ENCODE measurements around the gene ARMC6. TPM values are rescaled to one million over a fixed set of nuclear protein-coding genes. Genes with fewer than 3 reads are reported as not detected.

Gene ARMC6
- total RNA-seq, 2 experiments from 2014 or later: 63.9 to 104 TPM

DNA sequence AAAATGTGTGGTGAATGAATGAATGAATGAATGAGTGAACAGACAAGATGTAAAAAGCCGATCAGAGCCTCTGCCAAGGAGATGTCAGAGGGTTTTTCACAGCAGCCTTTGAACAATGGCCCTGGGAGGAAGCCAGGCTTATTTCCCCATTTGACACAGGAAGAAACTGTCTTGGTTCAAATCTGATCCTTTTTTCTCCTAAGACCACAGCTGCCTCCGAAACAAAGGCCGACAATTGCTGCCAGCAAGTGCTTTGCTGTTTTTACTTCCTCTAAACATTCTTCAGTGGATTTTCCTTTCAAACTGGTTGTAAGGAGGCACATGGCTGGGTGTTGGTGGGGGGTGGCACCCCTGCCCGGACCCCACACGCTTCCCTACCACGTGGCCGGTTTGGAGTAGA lies 48.1 kb upstream of the ARMC6 start:
- no peaks in the 10 kb centered on the region for H3K4me1 ChIP-seq (ENCODE audit: insufficient read depth, low read length, poor library complexity, severe bottlenecking)
- CTCF ChIA-PET (ENCODE audit: unreplicated experiment): no interaction called here
- no TSS peak for BruUV-seq (replicated peaks)
- no peak overlapping the region for H3K4me2 ChIP-seq (ENCODE audit: low read length)
- H3K9me2 ChIP-seq (ENCODE audit: insufficient read depth, low read length): no peaks in the 10 kb centered on the region
- intact Hi-C loops (cut with micrococcal nuclease; ENCODE audit: unreplicated experiment): loop anchor here (5.0 kb wide), 1 partner anchor 43 kb away; the partner anchor contains the start of gene HOMER3
- no peaks in the 10 kb centered on the region for H3K9me3 ChIP-seq (ENCODE audit: low read length)
- DNase-seq (ENCODE audit: low spot score): no peak
- no peaks in the 10 kb centered on the region for H4K20me1 ChIP-seq (ENCODE audit: insufficient read depth, low read length)
- H3K36me3 ChIP-seq (ENCODE audit: insufficient read depth, low read length): no peaks in the 10 kb centered on the region
- H2AFZ ChIP-seq (ENCODE audit: low read length): 0 out of 2 replicates have a peak overlapping the region, but pooled peaks have one; percentile 33
- TF ChIP-seq, protein P1, sequence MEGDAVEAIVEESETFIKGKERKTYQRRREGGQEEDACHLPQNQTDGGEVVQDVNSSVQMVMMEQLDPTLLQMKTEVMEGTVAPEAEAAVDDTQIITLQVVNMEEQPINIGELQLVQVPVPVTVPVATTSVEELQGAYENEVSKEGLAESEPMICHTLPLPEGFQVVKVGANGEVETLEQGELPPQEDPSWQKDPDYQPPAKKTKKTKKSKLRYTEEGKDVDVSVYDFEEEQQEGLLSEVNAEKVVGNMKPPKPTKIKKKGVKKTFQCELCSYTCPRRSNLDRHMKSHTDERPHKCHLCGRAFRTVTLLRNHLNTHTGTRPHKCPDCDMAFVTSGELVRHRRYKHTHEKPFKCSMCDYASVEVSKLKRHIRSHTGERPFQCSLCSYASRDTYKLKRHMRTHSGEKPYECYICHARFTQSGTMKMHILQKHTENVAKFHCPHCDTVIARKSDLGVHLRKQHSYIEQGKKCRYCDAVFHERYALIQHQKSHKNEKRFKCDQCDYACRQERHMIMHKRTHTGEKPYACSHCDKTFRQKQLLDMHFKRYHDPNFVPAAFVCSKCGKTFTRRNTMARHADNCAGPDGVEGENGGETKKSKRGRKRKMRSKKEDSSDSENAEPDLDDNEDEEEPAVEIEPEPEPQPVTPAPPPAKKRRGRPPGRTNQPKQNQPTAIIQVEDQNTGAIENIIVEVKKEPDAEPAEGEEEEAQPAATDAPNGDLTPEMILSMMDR (conservative IDR thresholded peaks at IDR 0.05; ENCODE audit: low read length): no peak
- TF ChIP-seq EZH2phosphoT487 (IDR thresholded peaks at IDR 0.05; ENCODE audit: borderline replicate concordance, low read depth, low read length): no peak
- H3K79me2 ChIP-seq (ENCODE audit: insufficient read depth, low read depth, low read length): no peaks in the 10 kb centered on the region
- H3K27ac ChIP-seq (ENCODE audit: low read depth, low read length, poor library complexity, severe bottlenecking): no peak overlapping the region
- POLR2A ChIA-PET: interaction anchor here (0.7 kb wide), 1 partner anchor 135 kb away, joined by 3 read pairs; no protein-coding TSS in a partner anchor
- H3K4me3 ChIP-seq (ENCODE audit: low read depth, low read length, poor library complexity, severe bottlenecking): no peak overlapping the region

DNA sequence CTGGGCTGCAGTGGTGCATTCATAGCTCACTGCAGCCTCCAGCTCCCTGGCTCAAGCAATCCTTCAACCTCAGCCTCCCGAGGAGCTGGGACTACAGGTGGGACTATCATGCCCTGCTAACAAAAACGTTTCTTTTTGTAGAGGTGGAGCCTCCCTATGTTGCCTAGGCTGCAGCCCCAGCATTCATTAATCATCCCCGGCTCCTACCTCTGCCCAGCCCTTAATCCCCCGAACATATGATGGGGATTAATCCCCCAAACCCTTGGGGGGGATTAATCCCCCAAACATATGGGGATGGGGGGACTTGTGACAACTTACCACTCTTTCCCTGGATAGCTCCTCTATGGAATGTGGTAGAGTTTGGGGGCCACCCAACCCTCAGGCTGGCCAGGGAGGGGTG lies 45.9 kb upstream of the ARMC6 start:
- no peaks in the 10 kb centered on the region for H3K79me2 ChIP-seq (ENCODE audit: insufficient read depth, low read depth, low read length)
- ChIA-PET CTCF (ENCODE audit: unreplicated experiment) (interaction anchor here (0.5 to 0.6 kb wide), 2 partner anchors 60 to 90 kb away, joined by 3 read pairs; no protein-coding TSS in a partner anchor), POLR2A (interaction anchor here (0.6 to 1.6 kb wide), 3 partner anchors 10 to 68 kb away, joined by 3 to 8 read pairs (median 3); partner anchors contain the start of genes COPE and DDX49)
- no TSS peak for BruUV-seq (replicated peaks)
- H3K4me1 ChIP-seq (ENCODE audit: insufficient read depth, low read length, poor library complexity, severe bottlenecking): no peaks in the 10 kb centered on the region
- no peak overlapping the region for H3K4me3 ChIP-seq (ENCODE audit: low read depth, low read length, poor library complexity, severe bottlenecking)
- no peak for DNase-seq (ENCODE audit: low spot score)
- H3K9me2 ChIP-seq (ENCODE audit: insufficient read depth, low read length): no peaks in the 10 kb centered on the region
- H3K4me2 ChIP-seq (ENCODE audit: low read length): no peak overlapping the region
- intact Hi-C loops (cut with micrococcal nuclease; ENCODE audit: unreplicated experiment): loop anchor here (2.0 to 5.0 kb wide), 2 partner anchors 45 to 93 kb away; partner anchors contain the start of gene HOMER3
- peaks cover 14% of the 10 kb centered on the region for H3K36me3 ChIP-seq (ENCODE audit: insufficient read depth, low read length)
- no peaks in the 10 kb centered on the region for H3K9me3 ChIP-seq (ENCODE audit: low read length)
- no peak overlapping the region for H3K27ac ChIP-seq (ENCODE audit: low read depth, low read length, poor library complexity, severe bottlenecking)
- H4K20me1 ChIP-seq (ENCODE audit: insufficient read depth, low read length): no peaks in the 10 kb centered on the region
- H2AFZ ChIP-seq (ENCODE audit: low read length): no peak overlapping the region
- no peak for TF ChIP-seq EZH2phosphoT487 (IDR thresholded peaks at IDR 0.05; ENCODE audit: borderline replicate concordance, low read depth, low read length)
- TF ChIP-seq, protein P1 (conservative IDR thresholded peaks at IDR 0.05; ENCODE audit: low read length): no peak

DNA sequence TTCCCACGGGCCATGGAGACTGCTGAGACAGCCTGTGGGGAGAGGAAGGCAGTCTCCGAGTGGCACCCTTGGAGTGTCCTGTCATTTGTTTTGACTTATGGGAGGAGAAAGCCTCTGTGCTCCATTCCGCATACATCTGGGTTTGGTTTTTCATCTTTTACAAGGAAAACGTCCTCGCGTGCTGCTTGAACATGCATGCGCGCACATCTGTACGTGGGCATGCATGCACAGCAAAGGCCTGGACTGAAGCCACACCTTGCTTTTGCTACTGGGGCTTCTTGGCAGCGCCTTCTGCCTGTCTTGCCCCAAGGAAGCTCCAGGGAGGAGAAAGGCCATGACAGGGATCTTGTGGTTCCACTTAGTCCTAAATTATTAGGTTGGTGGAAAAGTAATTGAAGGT lies 44.1 kb upstream of the ARMC6 start:
- H3K36me3 ChIP-seq (ENCODE audit: insufficient read depth, low read length): peaks cover 33% of the 10 kb centered on the region
- TF ChIP-seq, protein P1 (conservative IDR thresholded peaks at IDR 0.05; ENCODE audit: low read length): no peak
- no peak for TF ChIP-seq EZH2phosphoT487 (IDR thresholded peaks at IDR 0.05; ENCODE audit: borderline replicate concordance, low read depth, low read length)
- DNase-seq (ENCODE audit: low spot score): no peak
- no TSS peak for BruUV-seq (replicated peaks)
- H3K27ac ChIP-seq (ENCODE audit: low read depth, low read length, poor library complexity, severe bottlenecking): no peak overlapping the region
- no peak overlapping the region for H2AFZ ChIP-seq (ENCODE audit: low read length)
- intact Hi-C loops (cut with micrococcal nuclease; ENCODE audit: unreplicated experiment): loop anchor here (5.0 kb wide), 1 partner anchor 47 kb away; the partner anchor contains the start of gene HOMER3
- no peak overlapping the region for H3K4me3 ChIP-seq (ENCODE audit: low read depth, low read length, poor library complexity, severe bottlenecking)
- no peak overlapping the region for H3K4me2 ChIP-seq (ENCODE audit: low read length)
- H3K4me1 ChIP-seq (ENCODE audit: insufficient read depth, low read length, poor library complexity, severe bottlenecking): no peaks in the 10 kb centered on the region
- H3K79me2 ChIP-seq (ENCODE audit: insufficient read depth, low read depth, low read length): no peaks in the 10 kb centered on the region
- H3K9me2 ChIP-seq (ENCODE audit: insufficient read depth, low read length): no peaks in the 10 kb centered on the region
- no peaks in the 10 kb centered on the region for H4K20me1 ChIP-seq (ENCODE audit: insufficient read depth, low read length)
- CTCF ChIA-PET (ENCODE audit: unreplicated experiment): interaction anchor here (0.5 kb wide), 1 partner anchor 98 kb away, joined by 9 read pairs; no protein-coding TSS in a partner anchor
- H3K9me3 ChIP-seq (ENCODE audit: low read length): no peaks in the 10 kb centered on the region
- POLR2A ChIA-PET: no interaction called here

All from OCI-LY7 (cell line).